HG02943 (cell line): Measurements from ENCODE around the gene NPC1.
"Not testable (repeated sequence)": the region's sequence is repeated elsewhere in the genome, so short reads cannot be mapped to it uniquely, and the experiment has no call there.

Source experiments
- ATAC-seq: cut with Tn5 transposase; IDR thresholded peaks from one replicate; pipeline ENCODE4 v1.9.1; 2021; ENCODE audit warnings: mild to moderate bottlenecking, low read depth, moderate library complexity; ENCODE audit not compliant: unreplicated experiment

NPC1 gene

DNA sequence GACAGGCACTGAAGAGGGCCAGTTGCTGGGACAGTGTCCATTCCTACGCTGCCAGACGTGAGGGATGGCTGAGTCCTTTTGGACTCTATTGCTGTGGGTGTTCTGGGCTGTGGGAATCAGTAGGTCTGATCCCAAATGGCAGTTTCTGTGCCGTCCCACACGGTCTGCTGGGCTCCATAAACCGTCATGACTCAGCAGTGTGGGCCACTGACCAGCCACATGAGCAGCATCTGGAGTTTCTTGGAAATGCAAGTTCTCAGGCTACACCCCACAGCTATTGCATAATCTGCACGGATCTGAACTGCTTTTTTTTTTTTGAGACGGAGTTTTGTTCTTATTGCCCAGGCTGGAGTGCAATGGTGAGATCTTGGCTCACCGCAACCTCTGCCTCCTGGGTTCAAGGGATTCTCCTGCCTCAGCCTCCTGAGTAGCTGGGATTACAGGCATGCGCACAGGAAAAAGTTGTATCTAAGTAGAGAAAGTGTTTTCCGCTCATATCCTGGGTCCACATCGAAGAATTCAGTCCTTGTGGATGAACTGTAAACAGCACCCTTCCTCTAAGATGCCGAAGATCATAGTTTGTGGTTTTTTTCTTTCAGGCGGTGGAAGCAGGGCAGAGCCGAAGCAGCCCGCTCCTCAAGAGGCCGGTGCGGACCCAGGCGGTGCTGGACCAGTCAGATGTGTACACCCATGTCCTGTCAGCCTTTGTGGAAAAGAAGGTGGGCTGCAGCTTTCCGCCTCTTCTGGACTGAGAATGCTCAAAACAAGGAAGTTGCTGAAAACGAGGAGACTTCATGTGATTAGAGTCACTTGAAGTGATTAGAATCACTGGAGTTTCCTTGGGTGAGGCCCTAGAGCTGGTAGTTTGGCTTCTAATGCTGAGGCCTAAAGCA lies 57.5 kb downstream of the NPC1 start:
- no peak for ATAC-seq

DNA sequence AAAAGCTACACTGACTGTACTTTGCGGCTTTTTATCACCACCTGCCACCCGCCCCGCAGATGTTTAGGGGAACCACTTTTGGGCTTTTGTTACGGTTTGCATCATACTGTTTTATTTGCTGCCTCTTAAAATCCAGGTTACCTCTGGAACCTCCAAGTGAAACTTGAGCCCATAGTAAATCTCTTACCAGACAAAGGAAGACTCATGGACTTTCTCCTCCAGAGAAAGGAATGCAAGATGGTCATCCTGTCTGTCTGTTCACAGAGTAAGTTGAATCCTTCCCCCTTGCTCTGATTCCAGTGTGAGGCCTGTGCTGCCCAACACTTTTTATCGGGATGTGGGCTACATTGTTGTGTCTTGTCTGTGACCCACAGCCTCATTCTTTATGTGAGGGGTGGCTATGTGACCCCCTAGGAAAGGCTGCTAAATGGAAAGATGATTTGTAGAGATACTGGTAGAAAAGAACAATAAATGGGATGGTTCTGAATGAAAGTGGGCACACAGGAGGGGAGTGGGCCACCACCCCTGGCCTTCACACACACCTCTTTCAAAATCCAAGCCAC lies 59.7 kb downstream of the NPC1 start:
- ATAC-seq = no peak

DNA sequence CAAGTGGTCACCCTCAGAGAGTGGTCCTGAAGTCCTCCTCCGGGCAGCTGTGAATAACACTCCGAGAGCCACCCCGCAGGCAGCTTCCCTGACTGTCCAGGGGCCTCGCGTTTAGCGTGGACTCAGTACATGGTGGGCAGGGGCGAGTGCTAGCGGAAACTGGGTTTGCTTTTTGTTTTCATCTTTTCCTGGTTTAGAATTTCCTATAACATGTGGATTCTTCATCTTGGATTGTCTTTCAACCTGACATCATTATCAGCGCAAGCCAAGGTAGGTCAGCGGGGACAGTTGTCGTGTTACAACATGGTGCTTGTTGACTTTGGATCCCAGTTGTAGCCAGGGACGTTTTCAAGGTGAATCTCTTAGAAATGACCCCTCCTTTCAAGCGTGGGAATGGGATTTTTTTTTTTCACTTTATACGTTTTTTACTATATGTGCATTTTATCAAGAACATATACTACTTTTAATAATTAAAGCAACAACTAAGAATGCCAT lies 62.0 kb downstream of the NPC1 start:
- ATAC-seq = no peak

DNA sequence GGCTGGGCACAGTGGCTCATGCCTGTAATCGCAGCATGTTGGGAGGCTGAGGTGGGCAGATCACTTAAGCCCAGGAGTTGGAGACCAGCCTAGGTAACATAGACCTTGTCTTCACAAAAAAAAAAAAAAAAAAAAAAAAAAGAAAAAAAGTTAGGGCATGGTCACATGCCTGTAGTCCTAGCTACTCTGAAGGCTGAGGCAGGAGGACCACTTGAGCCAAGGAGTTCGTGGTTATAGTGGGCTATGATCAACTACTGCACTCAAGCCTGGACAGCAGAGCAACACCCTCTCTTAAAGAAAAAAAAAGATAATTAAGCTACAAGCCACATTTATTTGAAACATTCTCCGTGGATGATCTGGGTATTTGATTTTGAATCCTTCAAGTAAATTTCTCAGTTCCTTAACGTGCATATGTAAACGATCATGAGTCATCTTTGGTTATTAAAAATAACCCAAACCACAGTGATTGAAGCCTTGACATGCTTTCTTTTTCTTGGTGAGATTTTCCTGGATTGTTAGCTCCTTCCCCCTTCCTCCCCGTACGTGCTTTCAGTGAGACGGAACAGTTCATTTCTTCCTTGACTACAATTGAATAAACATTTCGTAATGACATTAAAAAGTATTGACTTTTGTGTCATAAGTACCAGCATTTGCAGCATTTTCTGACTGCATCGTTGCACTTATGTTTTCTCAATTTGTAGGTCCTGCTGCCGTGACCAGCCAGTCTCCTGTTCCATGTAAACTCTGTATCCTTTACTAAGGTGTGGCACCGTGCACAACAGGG lies 62.7 kb downstream of the NPC1 start:
- ATAC-seq = no peak

DNA sequence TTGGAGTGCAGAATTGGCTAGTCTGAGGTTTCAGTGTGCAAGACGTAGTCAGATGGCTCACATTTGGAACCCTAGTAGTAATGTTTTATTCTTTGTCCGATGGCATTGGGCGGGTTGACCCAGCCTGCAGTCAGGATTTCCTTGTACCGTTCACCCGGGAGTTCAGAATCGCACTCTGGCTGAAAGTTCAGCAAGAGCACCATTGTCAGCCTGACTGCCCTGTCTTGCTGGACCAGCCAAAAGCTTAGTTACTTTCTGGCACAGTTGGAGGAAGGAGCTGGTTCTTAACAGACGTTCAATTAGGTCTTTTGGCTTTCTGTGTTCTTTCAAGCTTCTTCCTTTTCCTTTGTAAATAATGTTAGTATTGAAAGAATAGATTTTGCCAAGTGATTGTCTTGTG lies 64.4 kb downstream of the NPC1 start:
- ATAC-seq = no peak

DNA sequence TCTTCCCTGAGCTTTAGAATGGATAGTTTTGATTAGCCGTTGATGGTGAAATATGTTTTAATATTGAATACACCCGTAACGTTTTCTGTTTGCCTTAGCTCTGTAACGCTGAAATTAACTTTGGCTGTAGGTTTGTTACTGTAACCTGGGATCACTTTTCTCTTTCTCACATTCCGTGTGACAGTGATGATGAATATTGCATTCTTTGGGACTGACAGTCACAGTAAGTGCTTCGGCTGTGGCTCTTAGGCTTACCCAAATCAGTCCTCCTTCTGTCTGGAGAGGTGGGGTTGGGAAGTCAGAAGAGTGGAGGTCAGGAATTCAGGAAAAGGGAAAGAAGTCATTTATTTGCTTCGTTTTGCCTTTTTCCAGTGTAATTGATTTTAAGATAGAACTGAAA lies 65.0 kb downstream of the NPC1 start:
- ATAC-seq = no peak

DNA sequence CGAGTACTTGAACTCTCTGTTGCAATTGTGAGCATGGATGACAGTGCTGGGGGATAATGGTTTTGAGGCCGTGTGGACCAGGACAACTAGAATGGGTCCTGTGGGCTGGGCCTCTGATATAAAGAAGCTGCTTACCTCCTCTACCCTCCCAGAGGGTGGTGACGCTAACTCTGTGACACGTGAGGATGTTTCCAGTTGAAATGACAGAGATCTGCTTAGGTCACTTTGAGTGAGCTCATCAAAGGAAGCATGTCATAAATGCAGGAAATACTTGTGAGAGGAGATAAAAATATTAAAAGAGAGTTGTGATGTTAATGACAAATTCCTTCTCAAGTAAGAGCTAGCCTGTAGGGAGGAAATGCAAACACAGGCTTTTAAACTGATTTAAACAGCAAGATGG lies 66.6 kb downstream of the NPC1 start:
- no peak for ATAC-seq

DNA sequence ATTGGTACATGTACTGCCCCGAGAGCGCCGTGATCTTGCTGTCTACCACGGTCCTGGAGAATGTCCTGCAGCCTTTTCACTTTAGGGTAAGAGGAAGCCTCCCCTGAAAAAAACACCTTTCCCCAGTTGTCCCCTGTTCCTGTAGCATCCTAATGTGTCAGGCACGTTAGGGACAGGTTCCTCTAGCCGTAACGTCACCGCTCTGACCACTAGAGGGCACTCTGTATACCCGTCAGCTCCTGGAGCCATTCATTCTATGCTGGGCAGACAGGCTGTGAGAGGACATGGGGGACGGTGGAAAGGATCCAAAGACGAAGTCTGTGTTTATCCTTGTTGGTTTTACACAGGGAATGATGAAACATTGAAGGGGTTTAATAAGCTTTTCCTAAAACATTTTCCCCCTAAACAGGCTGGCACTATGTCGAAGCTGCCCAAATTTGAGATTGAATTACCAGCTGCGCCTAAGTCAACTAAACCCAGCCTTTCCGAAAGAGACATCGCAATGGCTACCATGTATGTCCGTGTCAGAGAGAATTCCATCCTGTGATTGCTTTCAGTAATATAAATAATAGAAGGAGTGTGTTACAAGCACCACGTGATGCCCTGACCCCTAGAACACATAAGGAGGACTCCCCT lies 70.3 kb downstream of the NPC1 start:
- peak; percentile 81 for ATAC-seq

DNA sequence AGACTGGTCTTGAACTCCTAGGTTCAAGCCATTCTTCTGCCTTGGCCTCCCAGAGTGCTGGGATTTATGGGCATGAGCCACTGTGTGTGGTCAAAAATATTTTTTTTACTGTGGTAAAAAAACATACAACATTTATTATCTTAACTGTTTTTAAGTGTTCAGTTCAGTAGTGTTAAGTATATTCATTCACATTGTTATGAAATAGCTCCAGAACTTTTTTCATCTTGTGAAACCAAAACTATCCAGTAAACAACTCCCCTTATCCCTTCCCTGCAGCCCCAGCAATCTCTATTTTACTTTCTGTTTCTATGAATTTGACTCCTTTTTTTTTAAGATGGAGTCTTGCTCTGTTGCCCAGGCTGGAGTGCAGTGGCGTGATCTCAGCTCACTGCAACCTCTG lies 73.7 kb downstream of the NPC1 start:
- no peak for ATAC-seq

DNA sequence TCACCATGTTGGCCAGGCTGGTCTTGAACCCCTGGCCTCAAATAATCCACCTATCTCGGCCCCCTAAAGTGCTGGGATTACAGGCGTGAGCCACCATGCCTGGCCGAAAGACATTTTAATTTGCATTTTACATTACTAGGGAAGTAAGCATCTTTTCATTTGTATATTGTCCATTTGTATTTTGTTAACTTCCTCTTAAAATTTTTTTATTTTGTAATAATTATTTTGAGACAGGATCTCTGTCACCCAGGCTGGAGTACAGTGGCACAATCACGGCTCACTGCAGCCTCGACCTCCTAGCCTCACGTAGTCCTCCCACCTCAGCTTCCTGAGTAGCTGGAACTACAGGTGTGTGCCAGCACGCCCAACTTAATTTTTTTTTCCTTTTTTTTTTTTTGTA lies 74.1 kb downstream of the NPC1 start:
- not testable (repeated sequence) for ATAC-seq

DNA sequence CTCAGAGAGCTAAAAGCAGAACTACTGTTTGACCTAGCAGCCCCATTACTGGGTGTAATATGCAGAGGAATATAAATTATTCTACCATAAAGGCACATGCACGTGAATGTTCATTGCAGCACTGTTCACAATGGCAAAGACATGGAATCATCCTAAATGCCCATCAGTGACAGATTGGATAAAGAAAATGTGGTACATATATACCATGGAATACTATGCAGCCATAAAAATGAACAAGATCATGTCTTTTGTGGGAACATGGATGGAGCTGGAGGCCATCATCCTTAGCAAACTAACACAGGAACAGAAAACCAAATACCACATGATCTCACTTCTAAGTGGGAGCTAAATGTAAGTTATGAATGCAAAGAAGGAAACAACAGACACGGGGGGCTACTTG lies 75.4 kb downstream of the NPC1 start:
- not testable (repeated sequence) for ATAC-seq

DNA sequence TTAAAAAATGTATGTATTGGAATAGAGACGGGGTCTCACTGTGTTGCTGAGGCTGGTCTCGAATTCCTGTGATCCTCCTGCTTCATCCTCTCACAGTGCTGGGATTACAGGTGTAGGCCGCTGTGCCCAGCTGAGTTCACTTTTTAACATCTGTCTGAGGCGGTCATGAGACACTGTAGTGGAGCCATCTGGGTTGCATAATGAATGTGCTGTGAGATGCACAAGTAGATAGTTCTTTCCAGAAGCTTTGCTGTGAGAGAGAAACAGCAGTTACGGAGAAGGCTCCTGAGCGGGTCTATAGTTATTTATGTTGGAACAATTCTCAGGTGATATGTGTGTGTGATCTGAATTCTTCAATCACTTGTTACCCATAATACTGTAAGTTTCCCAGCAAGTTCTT lies 79.9 kb downstream of the NPC1 start:
- no peak for ATAC-seq

DNA sequence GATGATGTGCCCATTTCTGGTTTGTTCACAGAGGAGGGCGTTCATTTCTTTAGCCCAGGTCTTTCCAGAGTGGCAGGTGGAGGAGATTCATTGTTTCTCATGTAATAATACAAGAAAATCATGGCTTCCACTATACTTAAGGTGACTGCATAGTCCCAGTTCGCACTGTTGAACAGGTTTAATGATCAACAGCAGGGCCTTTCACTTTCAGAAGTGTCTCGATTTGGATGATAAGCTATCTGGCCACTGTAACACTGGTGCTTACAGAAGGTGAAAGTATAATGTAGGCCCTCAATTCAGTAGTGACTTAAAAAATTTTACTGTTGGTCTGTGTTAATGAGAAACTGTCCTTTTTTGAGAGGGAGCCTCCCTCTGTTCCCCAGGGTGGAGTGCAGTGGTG lies 81.6 kb downstream of the NPC1 start:
- ATAC-seq = peak; percentile 47

DNA sequence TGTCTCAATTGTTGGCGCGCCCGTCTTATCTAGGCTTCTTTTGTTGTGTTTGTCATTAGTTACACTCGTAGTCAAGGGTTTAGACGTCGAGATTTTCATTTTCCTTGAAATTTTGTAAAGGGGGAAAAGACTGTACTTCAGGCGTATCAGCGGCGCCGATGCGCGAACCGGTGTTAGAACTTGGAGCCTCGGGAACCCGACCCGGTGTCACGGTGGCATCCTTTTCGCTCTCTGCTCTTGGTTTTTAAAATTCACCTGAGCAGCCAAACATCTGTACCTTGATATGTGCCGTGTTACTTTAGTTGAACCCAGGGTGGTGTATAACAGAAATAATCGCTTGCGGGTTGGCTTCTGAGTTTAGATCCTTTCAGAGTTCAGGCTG lies 82.4 kb downstream of the NPC1 start:
- no peak for ATAC-seq

DNA sequence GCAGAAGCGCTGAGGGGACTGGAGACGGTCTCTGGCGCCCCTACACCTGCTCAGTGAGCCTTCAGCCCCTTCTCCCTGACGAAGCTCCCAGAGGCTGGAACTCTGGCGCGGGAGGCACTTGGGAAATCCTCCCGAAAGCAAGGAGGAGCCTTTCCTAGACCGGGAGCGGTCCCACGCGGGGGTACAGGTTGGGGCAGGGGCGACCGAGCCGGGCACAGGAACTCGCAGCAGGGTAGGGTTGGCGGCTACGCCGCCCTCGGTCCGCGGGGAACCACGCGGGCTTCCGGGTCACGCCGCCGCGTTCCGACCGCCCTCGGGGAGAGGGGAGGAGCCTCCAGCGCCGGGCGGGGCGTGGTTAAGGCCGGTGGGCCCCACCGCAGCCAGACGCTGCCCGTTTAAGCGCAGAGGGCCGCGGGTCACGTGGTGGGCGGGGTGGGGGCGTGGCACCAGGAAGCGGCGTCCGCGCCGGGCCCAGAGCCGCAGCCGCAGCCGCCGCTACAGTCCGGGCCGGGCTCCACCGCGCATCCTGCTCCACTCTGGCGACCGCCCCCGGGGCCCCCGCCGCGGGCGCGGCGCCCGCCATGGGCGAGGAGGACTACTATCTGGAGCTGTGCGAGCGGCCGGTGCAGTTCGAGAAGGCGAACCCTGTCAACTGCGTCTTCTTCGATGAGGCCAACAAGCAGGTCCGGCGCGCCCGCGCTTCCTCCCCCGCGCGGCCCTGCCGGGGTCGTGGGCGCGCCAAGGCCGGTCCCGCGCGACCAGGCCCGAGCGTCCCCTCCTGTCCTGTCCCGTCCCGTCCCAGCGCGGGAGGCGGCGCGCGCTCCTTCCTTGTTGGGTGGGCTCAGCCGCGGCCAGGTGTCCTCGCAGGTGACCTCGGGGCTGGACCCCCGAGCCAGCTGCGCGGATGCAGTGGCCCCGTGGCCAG lies 83.0 kb downstream of the NPC1 start, which contains the start of gene RMC1:
Gene RMC1, plus strand, starts transcription at position 474 of the 925 bp plus-strand sequence. Its CDS starts 108 bp downstream, at position 582.
- ATAC-seq = peak; percentile 68

DNA sequence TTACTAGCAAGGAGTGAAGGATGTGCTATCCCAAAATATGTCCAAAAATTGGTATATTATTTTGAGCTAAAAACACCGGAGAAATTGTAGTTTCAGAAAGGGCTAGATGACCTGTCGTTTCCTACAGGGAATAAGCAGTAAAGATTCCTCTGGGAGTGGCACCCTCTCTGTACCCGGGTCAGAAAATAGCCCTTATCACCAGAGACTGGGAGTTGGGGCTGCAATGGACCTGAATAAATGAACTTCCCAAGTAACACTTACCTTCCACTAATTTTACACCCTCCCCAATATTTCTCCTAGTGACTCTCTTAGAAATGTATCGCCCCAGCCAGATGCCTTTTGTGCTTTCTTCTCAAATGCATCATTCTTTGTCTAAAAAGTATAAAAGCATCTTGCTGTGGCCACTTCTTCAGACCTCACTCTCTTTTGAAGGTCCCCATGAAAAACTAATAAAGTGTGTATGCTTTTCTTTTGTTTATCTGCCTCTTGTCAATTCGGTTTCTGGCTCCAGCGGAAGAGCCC lies 83.7 kb downstream of the NPC1 start:
- ATAC-seq = no peak

DNA sequence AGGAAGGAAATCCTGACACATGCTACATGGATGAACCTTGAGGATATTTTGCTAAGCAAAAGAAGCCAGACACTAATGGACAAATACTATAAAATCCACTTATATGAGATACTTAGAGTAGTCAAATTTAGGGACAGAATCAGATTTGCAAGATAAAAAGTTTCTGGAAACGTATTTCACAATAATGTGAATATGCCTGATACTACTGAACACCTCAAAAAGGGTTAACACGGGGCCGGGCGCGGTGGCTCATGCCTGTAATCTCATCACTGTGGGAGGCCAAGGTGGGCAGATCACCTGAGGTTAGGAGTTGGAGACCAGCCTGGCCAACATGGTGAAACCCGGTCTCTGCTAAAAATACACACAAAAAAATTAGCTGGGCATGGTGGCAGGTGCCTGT lies 84.7 kb downstream of the NPC1 start:
- no peak for ATAC-seq

DNA sequence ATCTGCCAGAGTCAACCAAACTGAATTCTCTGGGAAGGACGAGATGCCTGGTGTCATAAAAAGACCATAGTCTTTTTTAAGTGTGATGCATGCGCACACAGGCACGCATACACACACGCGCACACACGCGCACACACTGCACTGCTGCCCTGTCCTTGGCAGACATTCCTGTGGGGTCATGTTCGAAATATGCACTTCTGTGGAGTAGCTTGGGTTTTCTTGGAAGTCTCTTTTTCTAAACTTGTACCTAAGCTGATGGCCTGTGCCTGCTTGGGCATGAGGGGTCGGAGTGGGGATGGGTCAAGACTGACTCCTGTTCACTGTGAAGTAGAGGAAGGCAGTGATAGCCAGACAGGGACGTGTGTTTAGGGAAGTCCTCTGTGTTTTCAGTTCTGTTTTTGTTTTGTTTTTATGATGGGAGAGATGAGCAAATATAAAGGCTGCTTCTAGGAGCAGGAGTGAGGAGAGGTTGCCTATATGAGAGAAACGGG lies 87.0 kb downstream of the NPC1 start:
- ATAC-seq = no peak

DNA sequence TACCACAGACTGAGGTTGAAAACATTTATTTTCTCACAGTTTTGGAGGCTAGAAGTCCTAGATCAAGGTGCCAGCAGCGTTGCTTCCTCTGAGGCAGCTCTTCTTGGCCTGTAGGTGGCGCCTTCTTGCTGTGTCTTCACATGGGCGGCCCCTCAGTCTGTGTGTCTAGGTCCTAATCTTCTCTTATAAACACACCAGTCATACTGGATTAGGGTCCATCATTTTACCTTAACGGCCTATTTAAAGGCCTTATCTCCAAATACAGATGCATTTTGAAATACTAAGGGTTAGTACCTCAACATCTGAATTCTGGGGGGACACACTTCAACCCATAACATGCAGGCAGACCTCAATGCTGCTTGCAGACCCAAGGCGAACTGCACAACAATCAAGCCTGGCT lies 87.4 kb downstream of the NPC1 start:
- no peak for ATAC-seq
